ENCODE data around the gene DUSP6. TPM values are rescaled to one million over a fixed set of nuclear protein-coding genes. Genes with fewer than 3 reads are reported as not detected.

DUSP6 gene
- total and polyA plus RNA-seq, 12 donors = 12.3 to 81.8 (median 39.9) TPM

- H3K9me3 ChIP-seq (replicated peaks in 1 of 3) = no peaks in the 10 kb centered on the region
- TF ChIP-seq POLR2A (IDR thresholded peaks at IDR 0.05) = no peak
- TF ChIP-seq CTCF (IDR thresholded peaks at IDR 0.05) = no peak
- intact Hi-C loops (cut with DNase I) = loop anchor here in 1 of 2 donors (10.0 kb wide), 1 partner anchor 180 kb away; no protein-coding TSS in a partner anchor
- no peak for DNase-seq
- no peaks in the 10 kb centered on the region for H3K27me3 ChIP-seq
- no peak overlapping the region for H3K4me3 ChIP-seq
- H3K27ac ChIP-seq = peak overlapping the region in 2 of 5 donors; percentile 28 to 50
- H3K4me1 ChIP-seq (replicated peaks in 1 of 2) = peaks cover 0 to 37% of the 10 kb centered on the region in 2 donors
- H3K36me3 ChIP-seq (replicated peaks in 1 of 2) = peaks cover 0 to 17% of the 10 kb centered on the region in 2 donors
- 59 to 72% (median 66%) methylated on average over 2 to 3 of the region's 3 CpGs for WGBS, 4 donors
These were observed 7.5 kb downstream of the DUSP6 start for GRCh38 chr12:89344862-89345202.

- no peak for DNase-seq
- no peaks in the 10 kb centered on the region for H3K27me3 ChIP-seq
- WGBS, 4 donors = 73 to 85% (median 73%) methylated on average over 10 of the region's 10 CpGs
- peak overlapping the region in 3 of 5 donors; percentile 4 to 50 (median 28) for H3K27ac ChIP-seq
- no peaks in the 10 kb centered on the region for H3K9me3 ChIP-seq (replicated peaks in 1 of 3)
- intact Hi-C loops (cut with DNase I) = loop anchor here in 1 of 2 donors (10.0 kb wide), 1 partner anchor 179 kb away; no protein-coding TSS in a partner anchor
- no peak for TF ChIP-seq CTCF (IDR thresholded peaks at IDR 0.05)
- TF ChIP-seq POLR2A (IDR thresholded peaks at IDR 0.05) = no peak
- H3K4me3 ChIP-seq = no peak overlapping the region
- peaks cover 0 to 13% of the 10 kb centered on the region in 2 donors for H3K36me3 ChIP-seq (replicated peaks in 1 of 2)
- H3K4me1 ChIP-seq (replicated peaks in 1 of 2) = peaks cover 0 to 37% of the 10 kb centered on the region in 2 donors
These were observed 8.0 kb downstream of the DUSP6 start for GRCh38 chr12:89344043-89344861.

- Histone ChIP-seq H3K27ac (no peak overlapping the region), H3K9me3 (replicated peaks in 1 of 3) (no peaks in the 10 kb centered on the region), H3K4me1 (replicated peaks in 1 of 2) (peaks cover 0 to 34% of the 10 kb centered on the region in 2 donors), H3K4me3 (no peak overlapping the region), H3K27me3 (no peaks in the 10 kb centered on the region), H3K36me3 (replicated peaks in 1 of 2) (peaks cover 0 to 2% of the 10 kb centered on the region in 2 donors)
- peak in 6 of 7 donors; percentile 39 to 84 (median 59) for DNase-seq
- WGBS, 4 donors = 52 to 68% (median 64%) methylated on average over 3 of the region's 3 CpGs
- TF ChIP-seq POLR2A (IDR thresholded peaks at IDR 0.05) (no peak), CTCF (IDR thresholded peaks at IDR 0.05) (no peak)
- intact Hi-C loops (cut with DNase I) = loop anchor here in 1 of 2 donors (10.0 kb wide), 1 partner anchor 178 kb away; no protein-coding TSS in a partner anchor
These were observed 9.2 kb downstream of the DUSP6 start for GRCh38 chr12:89343127-89343526.

GRCh38 chr12:89340861-89341260 is 11.4 kb downstream of the DUSP6 start:
- DNase-seq = no peak
- 72 to 88% (median 81%) methylated on average over 1 of the region's 1 CpG for WGBS, 4 donors
- Histone ChIP-seq H3K4me1 (replicated peaks in 1 of 2) (peaks cover 0 to 18% of the 10 kb centered on the region in 2 donors), H3K9me3 (replicated peaks in 1 of 3) (no peaks in the 10 kb centered on the region), H3K36me3 (replicated peaks in 1 of 2) (no peaks in the 10 kb centered on the region), H3K27ac (no peak overlapping the region), H3K27me3 (no peaks in the 10 kb centered on the region), H3K4me3 (no peak overlapping the region)
- TF ChIP-seq CTCF (IDR thresholded peaks at IDR 0.05) = no peak
- TF ChIP-seq POLR2A (IDR thresholded peaks at IDR 0.05) = no peak
- intact Hi-C loops (cut with DNase I) = loop anchor here in 1 of 2 donors (10.0 kb wide), 1 partner anchor 176 kb away; no protein-coding TSS in a partner anchor
